ENCODE data around the gene IGFBP4. TPM values are rescaled to one million over a fixed set of nuclear protein-coding genes. Genes with fewer than 3 reads are reported as not detected.

IGFBP4 gene
- total and polyA plus RNA-seq, 4 donors, result 74.1 to 649 (median 238) TPM

DNA sequence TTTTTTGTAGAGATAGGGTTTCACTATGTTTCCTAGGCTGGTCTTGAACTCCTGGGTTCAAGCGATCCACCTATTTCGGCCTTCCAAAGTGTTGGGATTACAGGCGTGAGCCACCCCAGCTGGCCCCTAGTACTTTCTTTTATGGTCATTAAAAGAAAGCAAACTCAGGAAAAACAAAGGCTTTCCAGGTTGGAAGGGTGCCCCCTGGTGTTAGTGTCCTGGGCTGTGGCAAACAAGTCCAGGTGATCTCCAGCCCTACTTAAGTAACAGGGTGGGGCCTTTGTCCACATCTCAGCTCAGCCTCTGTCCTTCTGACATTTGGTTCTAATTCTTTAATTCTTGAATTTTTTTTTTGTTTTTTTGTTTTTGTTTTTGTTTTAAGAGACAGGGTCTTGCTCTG lies 6.9 kb downstream of the IGFBP4 start:
- Histone ChIP-seq H3K4me3 (ENCODE audit: low read depth in 1 of 3, low read length in 3 of 3) (no peak overlapping the region), H3K9ac (ENCODE audit: low read depth in 1 of 2, low read length in 2 of 2) (no peak overlapping the region), H3K9me3 (ENCODE audit: control insufficient read depth in 4 of 4, low read length in 3 of 4) (no peaks in the 10 kb centered on the region), H3K4me1 (ENCODE audit: control insufficient read depth in 4 of 4, insufficient read depth in 4 of 4, low read length in 3 of 4) (peaks cover 21 to 86% (median 79%) of the 10 kb centered on the region in 4 donors), H3K27me3 (ENCODE audit: control insufficient read depth in 4 of 4, insufficient read depth in 4 of 4, low read length in 3 of 4) (no peaks in the 10 kb centered on the region), H3K27ac (ENCODE audit: low read depth in 1 of 2, low read length in 2 of 2) (peak overlapping the region; percentile 72 to 97), H3K36me3 (ENCODE audit: control insufficient read depth in 4 of 4, insufficient read depth in 3 of 4, low read depth in 1 of 4, low read length in 3 of 4) (peaks cover 8 to 32% (median 19%) of the 10 kb centered on the region in 4 donors)
- no peak for DNase-seq (ENCODE audit: low spot score)
- TF ChIP-seq, protein P1, sequence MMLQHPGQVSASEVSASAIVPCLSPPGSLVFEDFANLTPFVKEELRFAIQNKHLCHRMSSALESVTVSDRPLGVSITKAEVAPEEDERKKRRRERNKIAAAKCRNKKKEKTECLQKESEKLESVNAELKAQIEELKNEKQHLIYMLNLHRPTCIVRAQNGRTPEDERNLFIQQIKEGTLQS (IDR thresholded peaks at IDR 0.05), result no peak
- TF ChIP-seq EGR1 (IDR thresholded peaks at IDR 0.05; ENCODE audit: low read depth in 2 of 2) (no peak), GABPA (IDR thresholded peaks at IDR 0.05 in 1 of 2, conservative IDR thresholded peaks at IDR 0.05 in 1 of 2) (no peak), HNF4A (conservative IDR thresholded peaks at IDR 0.05) (peak; percentile 20 to 45), SP1 (IDR thresholded peaks at IDR 0.05) (no peak), FOXA2 (IDR thresholded peaks at IDR 0.05) (no peak), NR2F2 (IDR thresholded peaks at IDR 0.05) (no peak), RAD21 (IDR thresholded peaks at IDR 0.05) (peak; percentile 54 to 61), YY1 (IDR thresholded peaks at IDR 0.05) (no peak), RXRA (IDR thresholded peaks at IDR 0.05) (peak in 1 of 2 donors; percentile 50)
- TF ChIP-seq, protein P2, sequence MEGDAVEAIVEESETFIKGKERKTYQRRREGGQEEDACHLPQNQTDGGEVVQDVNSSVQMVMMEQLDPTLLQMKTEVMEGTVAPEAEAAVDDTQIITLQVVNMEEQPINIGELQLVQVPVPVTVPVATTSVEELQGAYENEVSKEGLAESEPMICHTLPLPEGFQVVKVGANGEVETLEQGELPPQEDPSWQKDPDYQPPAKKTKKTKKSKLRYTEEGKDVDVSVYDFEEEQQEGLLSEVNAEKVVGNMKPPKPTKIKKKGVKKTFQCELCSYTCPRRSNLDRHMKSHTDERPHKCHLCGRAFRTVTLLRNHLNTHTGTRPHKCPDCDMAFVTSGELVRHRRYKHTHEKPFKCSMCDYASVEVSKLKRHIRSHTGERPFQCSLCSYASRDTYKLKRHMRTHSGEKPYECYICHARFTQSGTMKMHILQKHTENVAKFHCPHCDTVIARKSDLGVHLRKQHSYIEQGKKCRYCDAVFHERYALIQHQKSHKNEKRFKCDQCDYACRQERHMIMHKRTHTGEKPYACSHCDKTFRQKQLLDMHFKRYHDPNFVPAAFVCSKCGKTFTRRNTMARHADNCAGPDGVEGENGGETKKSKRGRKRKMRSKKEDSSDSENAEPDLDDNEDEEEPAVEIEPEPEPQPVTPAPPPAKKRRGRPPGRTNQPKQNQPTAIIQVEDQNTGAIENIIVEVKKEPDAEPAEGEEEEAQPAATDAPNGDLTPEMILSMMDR (IDR thresholded peaks at IDR 0.05; ENCODE audit: low read depth, low read length, missing input control), result peak; percentile 47
- 45% methylated on average over 3 of the region's 3 CpGs for WGBS

DNA sequence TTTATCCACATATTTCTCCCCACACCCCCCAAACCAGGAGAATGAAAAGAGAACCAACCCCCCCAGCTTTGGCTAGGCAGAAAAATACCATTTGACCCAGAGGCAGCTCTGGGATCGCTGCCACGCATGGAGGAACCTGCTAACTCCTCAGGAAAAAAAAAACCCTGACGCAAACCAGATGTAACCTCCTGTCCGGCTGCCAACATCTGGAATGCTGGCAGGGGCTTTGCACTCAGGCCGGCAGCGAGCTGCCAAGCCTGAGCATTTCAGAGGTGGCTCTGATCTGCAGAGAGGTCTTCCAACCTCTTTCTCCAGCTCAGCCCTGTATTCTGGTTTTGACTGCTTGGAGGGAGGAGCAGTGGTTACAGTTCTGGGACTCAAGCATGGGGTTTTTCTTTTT lies 8.2 kb downstream of the IGFBP4 start:
- Histone ChIP-seq H3K9me3 (ENCODE audit: control insufficient read depth in 4 of 4, low read length in 3 of 4) (no peaks in the 10 kb centered on the region), H3K27ac (ENCODE audit: low read depth in 1 of 2, low read length in 2 of 2) (peak overlapping the region; percentile 43 to 72), H3K9ac (ENCODE audit: low read depth in 1 of 2, low read length in 2 of 2) (peak overlapping the region in 1 of 2 donors; percentile 14), H3K4me1 (ENCODE audit: control insufficient read depth in 4 of 4, insufficient read depth in 4 of 4, low read length in 3 of 4) (peaks cover 21 to 95% (median 90%) of the 10 kb centered on the region in 4 donors), H3K27me3 (ENCODE audit: control insufficient read depth in 4 of 4, insufficient read depth in 4 of 4, low read length in 3 of 4) (no peaks in the 10 kb centered on the region), H3K36me3 (ENCODE audit: control insufficient read depth in 4 of 4, insufficient read depth in 3 of 4, low read depth in 1 of 4, low read length in 3 of 4) (peaks cover 15 to 42% (median 27%) of the 10 kb centered on the region in 4 donors), H3K4me3 (ENCODE audit: low read depth in 1 of 3, low read length in 3 of 3) (no peak overlapping the region)
- TF ChIP-seq GABPA (IDR thresholded peaks at IDR 0.05 in 1 of 2, conservative IDR thresholded peaks at IDR 0.05 in 1 of 2) (no peak), JUND (IDR thresholded peaks at IDR 0.05) (peak; percentile 35 to 41), FOXA1 (IDR thresholded peaks at IDR 0.05) (peak; percentile 41), HNF4G (IDR thresholded peaks at IDR 0.05) (no peak), NR2F2 (IDR thresholded peaks at IDR 0.05) (peak; percentile 78), EGR1 (IDR thresholded peaks at IDR 0.05; ENCODE audit: low read depth in 2 of 2) (no peak), YY1 (IDR thresholded peaks at IDR 0.05) (peak; percentile 72), RAD21 (IDR thresholded peaks at IDR 0.05) (peak in 1 of 2 donors; percentile 25), TAF1 (conservative IDR thresholded peaks at IDR 0.05) (peak; percentile 54), HNF4A (conservative IDR thresholded peaks at IDR 0.05) (peak; percentile 18 to 49), RXRA (IDR thresholded peaks at IDR 0.05) (peak; percentile 57 to 79), SP1 (IDR thresholded peaks at IDR 0.05) (peak; percentile 55), FOXA2 (IDR thresholded peaks at IDR 0.05) (no peak)
- TF ChIP-seq, protein P3, sequence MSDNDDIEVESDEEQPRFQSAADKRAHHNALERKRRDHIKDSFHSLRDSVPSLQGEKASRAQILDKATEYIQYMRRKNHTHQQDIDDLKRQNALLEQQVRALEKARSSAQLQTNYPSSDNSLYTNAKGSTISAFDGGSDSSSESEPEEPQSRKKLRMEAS (IDR thresholded peaks at IDR 0.05), result peak; percentile 55
- TF ChIP-seq, protein P1 (IDR thresholded peaks at IDR 0.05), result no peak
- TF ChIP-seq, protein P4, sequence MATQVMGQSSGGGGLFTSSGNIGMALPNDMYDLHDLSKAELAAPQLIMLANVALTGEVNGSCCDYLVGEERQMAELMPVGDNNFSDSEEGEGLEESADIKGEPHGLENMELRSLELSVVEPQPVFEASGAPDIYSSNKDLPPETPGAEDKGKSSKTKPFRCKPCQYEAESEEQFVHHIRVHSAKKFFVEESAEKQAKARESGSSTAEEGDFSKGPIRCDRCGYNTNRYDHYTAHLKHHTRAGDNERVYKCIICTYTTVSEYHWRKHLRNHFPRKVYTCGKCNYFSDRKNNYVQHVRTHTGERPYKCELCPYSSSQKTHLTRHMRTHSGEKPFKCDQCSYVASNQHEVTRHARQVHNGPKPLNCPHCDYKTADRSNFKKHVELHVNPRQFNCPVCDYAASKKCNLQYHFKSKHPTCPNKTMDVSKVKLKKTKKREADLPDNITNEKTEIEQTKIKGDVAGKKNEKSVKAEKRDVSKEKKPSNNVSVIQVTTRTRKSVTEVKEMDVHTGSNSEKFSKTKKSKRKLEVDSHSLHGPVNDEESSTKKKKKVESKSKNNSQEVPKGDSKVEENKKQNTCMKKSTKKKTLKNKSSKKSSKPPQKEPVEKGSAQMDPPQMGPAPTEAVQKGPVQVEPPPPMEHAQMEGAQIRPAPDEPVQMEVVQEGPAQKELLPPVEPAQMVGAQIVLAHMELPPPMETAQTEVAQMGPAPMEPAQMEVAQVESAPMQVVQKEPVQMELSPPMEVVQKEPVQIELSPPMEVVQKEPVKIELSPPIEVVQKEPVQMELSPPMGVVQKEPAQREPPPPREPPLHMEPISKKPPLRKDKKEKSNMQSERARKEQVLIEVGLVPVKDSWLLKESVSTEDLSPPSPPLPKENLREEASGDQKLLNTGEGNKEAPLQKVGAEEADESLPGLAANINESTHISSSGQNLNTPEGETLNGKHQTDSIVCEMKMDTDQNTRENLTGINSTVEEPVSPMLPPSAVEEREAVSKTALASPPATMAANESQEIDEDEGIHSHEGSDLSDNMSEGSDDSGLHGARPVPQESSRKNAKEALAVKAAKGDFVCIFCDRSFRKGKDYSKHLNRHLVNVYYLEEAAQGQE (IDR thresholded peaks at IDR 0.05), result peak; percentile 77
- TF ChIP-seq, protein P5, sequence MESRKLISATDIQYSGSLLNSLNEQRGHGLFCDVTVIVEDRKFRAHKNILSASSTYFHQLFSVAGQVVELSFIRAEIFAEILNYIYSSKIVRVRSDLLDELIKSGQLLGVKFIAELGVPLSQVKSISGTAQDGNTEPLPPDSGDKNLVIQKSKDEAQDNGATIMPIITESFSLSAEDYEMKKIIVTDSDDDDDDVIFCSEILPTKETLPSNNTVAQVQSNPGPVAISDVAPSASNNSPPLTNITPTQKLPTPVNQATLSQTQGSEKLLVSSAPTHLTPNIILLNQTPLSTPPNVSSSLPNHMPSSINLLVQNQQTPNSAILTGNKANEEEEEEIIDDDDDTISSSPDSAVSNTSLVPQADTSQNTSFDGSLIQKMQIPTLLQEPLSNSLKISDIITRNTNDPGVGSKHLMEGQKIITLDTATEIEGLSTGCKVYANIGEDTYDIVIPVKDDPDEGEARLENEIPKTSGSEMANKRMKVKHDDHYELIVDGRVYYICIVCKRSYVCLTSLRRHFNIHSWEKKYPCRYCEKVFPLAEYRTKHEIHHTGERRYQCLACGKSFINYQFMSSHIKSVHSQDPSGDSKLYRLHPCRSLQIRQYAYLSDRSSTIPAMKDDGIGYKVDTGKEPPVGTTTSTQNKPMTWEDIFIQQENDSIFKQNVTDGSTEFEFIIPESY (IDR thresholded peaks at IDR 0.05), result peak; percentile 32
- 16% methylated on average over 6 of the region's 6 CpGs for WGBS
- DNase-seq (ENCODE audit: low spot score), result no peak

All from liver (tissue), 9 donors.